Body of pancreas (tissue), 4 donors: ENCODE results near the gene PPP2R5E. TPM values are rescaled to one million over a fixed set of nuclear protein-coding genes. Genes with fewer than 3 reads are reported as not detected.

Source experiments
- ATAC-seq: fragments of 150-250 bp; one replicate; pipeline ENCODE4 v1.9.1; 2016
- DNase-seq, 4 donors: peaks; one replicate each; pipeline ENCODE4 v3.0.0-alpha.2; 2019
- H3K27ac ChIP-seq, 4 donors: fragments of 200-600 bp; sonication (generic); 1 replicate in 3 of 4; 2 replicates in 1 of 4; pipeline versions ENCODE4 v1.5.1 to v1.6.1; 2016 to 2019; ENCODE audit warnings: mild to moderate bottlenecking in 1 of 4, mixed read lengths in 1 of 4, moderate library complexity in 1 of 4
- H3K27me3 ChIP-seq, 2 donors: fragments of 200-600 bp; sonication (generic); one replicate each; pipeline ENCODE4 v1.6.0; 2016; ENCODE audit warnings: mild to moderate bottlenecking in 1 of 2
- H3K36me3 ChIP-seq, 2 donors: fragments of 200-600 bp; sonication (generic); replicated peaks in 1 of 2; 2 replicates each; pipeline ENCODE4 v1.5.1; 2016; ENCODE audit warnings: low read depth in 2 of 2; ENCODE audit not compliant: insufficient read depth in 1 of 2
- H3K4me1 ChIP-seq: fragments of 200-600 bp; sonication (generic); one replicate; pipeline ENCODE4 v1.6.0; 2016
- H3K4me3 ChIP-seq, 2 donors: fragments of 200-600 bp; sonication (generic); 1 replicate in 1 of 2; 2 replicates in 1 of 2; pipeline ENCODE4 v1.5.1; 2016 to 2019
- H3K9me3 ChIP-seq, 3 donors: fragments of 200-600 bp; sonication (generic); 1 replicate in 2 of 3; 2 replicates in 1 of 3; pipeline ENCODE4 v1.5.1; 2016
- POLR2A ChIP-seq, 3 donors: fragments of 450-650 bp; IDR thresholded peaks; one replicate each; pipeline ENCODE4 v1.6.1; 2016; ENCODE audit warnings: antibody characterized with exemption in 3 of 3, mild to moderate bottlenecking in 2 of 3
- WGBS, 2 donors: methylation state at CpG; one replicate each; pipeline ENCODE4 v1.1.5; 2017; 5-methylcytosine and 5-hydroxymethylcytosine counted together
- intact Hi-C: fragments of 100-400 bp; cut with DNase I; formaldehyde crosslinking; loops from one replicate; pipeline ENCODE4 v1.15.1; 2023
- total RNA-seq, 2 donors: library from RNA; depleted of rRNA; stranded (reverse); fragments of >200 nt; gene quantifications; one replicate each; pipeline ENCODE4 v1.1.0, GENCODE V29; 2016
- TF ChIP-seq, protein P1 (sequence below), 7 experiments: fragments of 450-650 bp in 4 of 7; fragments of 200-600 bp in 3 of 7; sonication (generic) in 3 of 7; IDR thresholded peaks; one replicate each; pipeline ENCODE4 v1.5.1; 2016 to 2019; ENCODE audit warnings: antibody characterized with exemption in 7 of 7

PPP2R5E gene
- total RNA-seq, 2 donors from 2014 or later: 9.2 to 12.5 TPM

DNA sequence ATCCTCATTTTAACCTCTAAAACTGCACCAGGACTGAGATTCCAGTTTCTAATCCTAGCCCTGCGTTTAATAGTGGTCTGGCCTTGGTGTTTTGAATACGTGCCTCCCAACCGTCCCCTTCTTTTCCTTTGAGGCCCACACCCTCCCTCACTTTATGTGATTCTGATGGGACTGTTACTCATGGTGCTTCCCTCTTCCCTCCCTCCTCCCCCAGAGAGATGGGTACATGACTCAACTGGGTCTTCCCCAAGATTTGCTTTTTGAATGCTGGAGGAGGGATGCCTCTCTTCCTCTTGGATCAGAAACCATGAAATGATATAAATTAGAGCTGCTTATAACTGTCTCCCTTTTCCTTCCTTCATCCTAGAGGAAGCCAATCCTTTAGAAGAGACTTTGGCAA, 8.2 kb upstream of the PPP2R5E start:
- H3K27me3 ChIP-seq: no peaks in the 10 kb centered on the region
- no peak overlapping the region for H3K27ac ChIP-seq

DNA sequence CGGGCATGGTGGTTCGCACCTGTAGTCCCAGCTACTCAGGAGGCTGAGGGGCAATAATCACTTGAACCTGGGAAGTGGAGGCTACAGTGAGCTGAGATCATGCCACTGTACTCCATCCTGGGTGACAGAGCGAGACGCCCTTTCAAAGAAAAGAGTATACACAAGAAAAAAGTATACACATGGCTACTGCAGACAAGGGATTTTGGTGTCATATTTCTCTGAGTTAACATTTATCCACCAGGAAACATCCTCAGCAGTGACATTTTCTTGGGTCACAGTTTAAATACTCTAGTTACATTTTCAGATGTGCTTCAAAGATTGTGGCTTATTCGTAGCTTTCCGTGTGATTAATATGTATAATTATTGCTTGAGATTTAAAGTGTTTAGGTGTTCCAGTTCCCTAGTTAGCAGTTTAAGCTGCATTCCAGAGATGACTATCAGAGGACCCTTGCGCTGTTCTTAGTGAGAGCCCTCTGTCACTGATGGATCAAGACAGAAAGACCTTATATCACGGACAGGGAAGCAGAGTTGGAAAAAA, 4.7 kb upstream of the PPP2R5E start:
- ATAC-seq (no peak), DNase-seq (no peak)
- no peak for TF ChIP-seq POLR2A (IDR thresholded peaks at IDR 0.05)
- TF ChIP-seq, protein P1, sequence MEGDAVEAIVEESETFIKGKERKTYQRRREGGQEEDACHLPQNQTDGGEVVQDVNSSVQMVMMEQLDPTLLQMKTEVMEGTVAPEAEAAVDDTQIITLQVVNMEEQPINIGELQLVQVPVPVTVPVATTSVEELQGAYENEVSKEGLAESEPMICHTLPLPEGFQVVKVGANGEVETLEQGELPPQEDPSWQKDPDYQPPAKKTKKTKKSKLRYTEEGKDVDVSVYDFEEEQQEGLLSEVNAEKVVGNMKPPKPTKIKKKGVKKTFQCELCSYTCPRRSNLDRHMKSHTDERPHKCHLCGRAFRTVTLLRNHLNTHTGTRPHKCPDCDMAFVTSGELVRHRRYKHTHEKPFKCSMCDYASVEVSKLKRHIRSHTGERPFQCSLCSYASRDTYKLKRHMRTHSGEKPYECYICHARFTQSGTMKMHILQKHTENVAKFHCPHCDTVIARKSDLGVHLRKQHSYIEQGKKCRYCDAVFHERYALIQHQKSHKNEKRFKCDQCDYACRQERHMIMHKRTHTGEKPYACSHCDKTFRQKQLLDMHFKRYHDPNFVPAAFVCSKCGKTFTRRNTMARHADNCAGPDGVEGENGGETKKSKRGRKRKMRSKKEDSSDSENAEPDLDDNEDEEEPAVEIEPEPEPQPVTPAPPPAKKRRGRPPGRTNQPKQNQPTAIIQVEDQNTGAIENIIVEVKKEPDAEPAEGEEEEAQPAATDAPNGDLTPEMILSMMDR (IDR thresholded peaks at IDR 0.05): no peak
- Histone ChIP-seq H3K27ac (no peak overlapping the region), H3K4me3 (no peak overlapping the region), H3K4me1 (peaks cover 11% of the 10 kb centered on the region), H3K36me3 (no peaks in the 10 kb centered on the region), H3K9me3 (no peaks in the 10 kb centered on the region), H3K27me3 (no peaks in the 10 kb centered on the region)
- intact Hi-C loops: loop anchor here (10.0 kb wide), 1 partner anchor 153 kb away; no protein-coding TSS in a partner anchor
- 53 to 70% methylated on average over 8 of the region's 8 CpGs for WGBS, 2 donors

More for the DNA sequence above, 8.2 kb upstream of the PPP2R5E start:
- intact Hi-C loops: no loop called here
- DNase-seq (no peak), ATAC-seq (no peak)
- TF ChIP-seq, protein P1 (IDR thresholded peaks at IDR 0.05): no peak
- TF ChIP-seq POLR2A (IDR thresholded peaks at IDR 0.05): no peak
- WGBS, 2 donors: 60 to 87% methylated on average over 3 of the region's 3 CpGs
- Histone ChIP-seq H3K4me3 (no peak overlapping the region), H3K36me3 (no peaks in the 10 kb centered on the region), H3K9me3 (no peaks in the 10 kb centered on the region), H3K4me1 (no peaks in the 10 kb centered on the region)

DNA sequence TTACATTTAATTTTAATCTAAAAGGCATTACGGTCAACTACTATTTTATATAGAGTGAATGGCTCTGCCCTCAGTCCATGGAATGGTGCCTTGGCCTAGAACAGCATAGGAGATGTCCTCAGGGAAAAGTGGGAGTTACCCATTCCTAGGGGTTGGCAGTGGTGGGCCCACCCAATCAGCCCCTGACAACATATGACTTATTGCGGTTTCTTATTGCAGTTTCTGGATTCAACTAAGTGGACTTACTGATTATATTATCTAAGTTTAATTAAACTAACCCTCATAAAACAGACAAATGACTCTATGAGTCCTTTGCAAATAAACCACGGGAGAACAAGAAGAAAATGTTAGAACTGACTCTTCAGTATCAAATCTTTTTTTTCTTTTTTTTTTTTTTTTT, 2.3 kb upstream of the PPP2R5E start:
- TF ChIP-seq, protein P1 (IDR thresholded peaks at IDR 0.05): no peak
- no peak for TF ChIP-seq POLR2A (IDR thresholded peaks at IDR 0.05)
- peaks cover 28% of the 10 kb centered on the region for H3K4me1 ChIP-seq
- no peaks in the 10 kb centered on the region for H3K27me3 ChIP-seq
- DNase-seq (no peak), ATAC-seq (no peak)
- no peaks in the 10 kb centered on the region for H3K9me3 ChIP-seq
- intact Hi-C loops: loop anchor here (10.0 kb wide), 1 partner anchor 151 kb away; no protein-coding TSS in a partner anchor
- H3K4me3 ChIP-seq: no peak overlapping the region
- no peaks in the 10 kb centered on the region for H3K36me3 ChIP-seq
- no peak overlapping the region for H3K27ac ChIP-seq
- WGBS, 2 donors: 78 to 87% methylated on average over 3 of the region's 3 CpGs

DNA sequence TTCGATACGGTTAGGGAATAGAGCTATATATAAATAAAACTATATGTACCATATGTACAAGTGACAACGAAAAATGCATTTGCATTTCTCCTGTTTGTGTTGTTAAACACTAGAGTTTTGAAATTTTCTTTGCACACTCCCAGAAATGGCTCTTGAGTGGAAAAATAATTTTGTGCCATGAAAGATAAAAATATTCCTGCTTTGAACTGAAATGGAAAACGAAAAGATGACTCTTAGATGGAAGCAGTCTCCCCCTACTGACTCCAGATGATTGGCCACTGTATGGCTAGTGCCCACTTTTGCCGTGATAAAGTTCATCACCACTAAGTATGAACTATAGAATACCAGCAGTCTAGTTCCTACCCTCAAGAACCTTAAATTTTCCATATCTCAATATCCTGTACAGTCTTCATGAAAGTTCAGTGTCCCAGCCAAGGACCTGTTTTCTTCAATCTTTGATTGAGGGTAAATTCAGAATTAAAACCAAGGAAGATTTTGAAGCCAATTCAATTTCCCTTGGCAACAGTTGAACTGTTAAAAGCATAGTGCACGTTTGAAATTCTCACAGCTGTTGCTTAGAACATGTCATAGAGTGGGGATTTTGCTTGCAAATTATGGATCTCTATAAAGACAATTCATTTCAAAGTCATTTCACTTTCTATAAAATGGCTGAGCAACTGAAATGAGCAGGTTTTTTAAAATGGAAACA, 1.6 kb upstream of the PPP2R5E start:
- TF ChIP-seq, protein P1 (IDR thresholded peaks at IDR 0.05): peak in 4 of 7 experiments; percentile 30 to 54 (median 40)
- TF ChIP-seq POLR2A (IDR thresholded peaks at IDR 0.05): no peak
- H3K36me3 ChIP-seq: no peaks in the 10 kb centered on the region
- H3K9me3 ChIP-seq: no peaks in the 10 kb centered on the region
- intact Hi-C loops: loop anchor here (10.0 kb wide), 1 partner anchor 150 kb away; no protein-coding TSS in a partner anchor
- H3K4me3 ChIP-seq: no peak overlapping the region
- H3K27ac ChIP-seq: no peak overlapping the region
- peak in 1 of 4 donors; percentile 18 for DNase-seq
- peaks cover 28% of the 10 kb centered on the region for H3K4me1 ChIP-seq
- H3K27me3 ChIP-seq: no peaks in the 10 kb centered on the region
- 9 to 18% methylated on average over 6 of the region's 6 CpGs for WGBS, 2 donors
- ATAC-seq: no peak
